ENCODE data around the gene ZHX3. TPM values are rescaled to one million over a fixed set of nuclear protein-coding genes. Genes with fewer than 3 reads are reported as not detected.

The ZHX3 gene
- total and polyA plus RNA-seq, 2 of the 13 experiments (the other 11 are each of a cell fraction or from before 2014, with no cell fraction given), result 8.4 to 11.7 TPM

DNA sequence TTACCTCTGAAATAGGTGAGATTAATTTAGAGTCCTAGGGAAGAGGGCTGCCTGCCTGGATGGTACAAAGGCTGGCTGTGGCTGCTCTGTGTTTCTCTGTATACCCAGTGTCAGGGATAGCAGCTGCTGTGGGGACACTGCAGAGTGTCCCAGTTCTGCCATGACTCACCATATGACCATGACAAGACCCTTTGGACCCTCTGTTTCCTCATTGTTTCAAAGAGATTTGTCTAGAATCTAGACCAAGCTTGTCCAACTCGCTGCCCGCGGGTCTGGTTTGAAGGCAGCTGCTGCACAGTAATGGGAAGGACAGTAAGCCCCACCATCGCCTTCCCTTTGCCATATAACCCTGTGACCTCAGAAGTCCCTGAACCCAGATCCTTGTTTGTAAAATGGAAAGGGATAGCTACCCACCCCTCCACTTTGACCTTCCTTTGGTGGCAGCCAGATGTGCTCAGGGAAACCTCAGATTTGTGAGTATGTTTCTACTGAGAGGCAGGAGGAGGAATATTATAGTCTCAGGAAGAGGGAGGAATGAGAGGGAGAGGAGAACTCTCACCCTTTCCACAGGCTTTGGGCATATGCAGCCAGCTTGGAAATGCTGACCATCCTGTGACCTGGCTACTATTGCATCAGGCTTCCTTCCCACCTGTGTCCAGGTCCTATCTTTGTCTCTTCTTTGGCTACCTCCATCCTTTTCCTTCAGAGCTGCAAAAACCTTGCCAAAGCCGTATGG lies 166.2 kb downstream of the ZHX3 start (continued):
- TF ChIP-seq, protein P1, sequence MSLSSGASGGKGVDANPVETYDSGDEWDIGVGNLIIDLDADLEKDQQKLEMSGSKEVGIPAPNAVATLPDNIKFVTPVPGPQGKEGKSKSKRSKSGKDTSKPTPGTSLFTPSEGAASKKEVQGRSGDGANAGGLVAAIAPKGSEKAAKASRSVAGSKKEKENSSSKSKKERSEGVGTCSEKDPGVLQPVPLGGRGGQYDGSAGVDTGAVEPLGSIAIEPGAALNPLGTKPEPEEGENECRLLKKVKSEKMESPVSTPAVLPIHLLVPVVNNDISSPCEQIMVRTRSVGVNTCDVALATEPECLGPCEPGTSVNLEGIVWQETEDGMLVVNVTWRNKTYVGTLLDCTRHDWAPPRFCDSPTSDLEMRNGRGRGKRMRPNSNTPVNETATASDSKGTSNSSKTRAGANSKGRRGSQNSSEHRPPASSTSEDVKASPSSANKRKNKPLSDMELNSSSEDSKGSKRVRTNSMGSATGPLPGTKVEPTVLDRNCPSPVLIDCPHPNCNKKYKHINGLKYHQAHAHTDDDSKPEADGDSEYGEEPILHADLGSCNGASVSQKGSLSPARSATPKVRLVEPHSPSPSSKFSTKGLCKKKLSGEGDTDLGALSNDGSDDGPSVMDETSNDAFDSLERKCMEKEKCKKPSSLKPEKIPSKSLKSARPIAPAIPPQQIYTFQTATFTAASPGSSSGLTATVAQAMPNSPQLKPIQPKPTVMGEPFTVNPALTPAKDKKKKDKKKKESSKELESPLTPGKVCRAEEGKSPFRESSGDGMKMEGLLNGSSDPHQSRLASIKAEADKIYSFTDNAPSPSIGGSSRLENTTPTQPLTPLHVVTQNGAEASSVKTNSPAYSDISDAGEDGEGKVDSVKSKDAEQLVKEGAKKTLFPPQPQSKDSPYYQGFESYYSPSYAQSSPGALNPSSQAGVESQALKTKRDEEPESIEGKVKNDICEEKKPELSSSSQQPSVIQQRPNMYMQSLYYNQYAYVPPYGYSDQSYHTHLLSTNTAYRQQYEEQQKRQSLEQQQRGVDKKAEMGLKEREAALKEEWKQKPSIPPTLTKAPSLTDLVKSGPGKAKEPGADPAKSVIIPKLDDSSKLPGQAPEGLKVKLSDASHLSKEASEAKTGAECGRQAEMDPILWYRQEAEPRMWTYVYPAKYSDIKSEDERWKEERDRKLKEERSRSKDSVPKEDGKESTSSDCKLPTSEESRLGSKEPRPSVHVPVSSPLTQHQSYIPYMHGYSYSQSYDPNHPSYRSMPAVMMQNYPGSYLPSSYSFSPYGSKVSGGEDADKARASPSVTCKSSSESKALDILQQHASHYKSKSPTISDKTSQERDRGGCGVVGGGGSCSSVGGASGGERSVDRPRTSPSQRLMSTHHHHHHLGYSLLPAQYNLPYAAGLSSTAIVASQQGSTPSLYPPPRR (CRISPR knock-in tag; IDR thresholded peaks at IDR 0.05; ENCODE audit: borderline replicate concordance), result no peak
- TF ChIP-seq, protein P2, sequence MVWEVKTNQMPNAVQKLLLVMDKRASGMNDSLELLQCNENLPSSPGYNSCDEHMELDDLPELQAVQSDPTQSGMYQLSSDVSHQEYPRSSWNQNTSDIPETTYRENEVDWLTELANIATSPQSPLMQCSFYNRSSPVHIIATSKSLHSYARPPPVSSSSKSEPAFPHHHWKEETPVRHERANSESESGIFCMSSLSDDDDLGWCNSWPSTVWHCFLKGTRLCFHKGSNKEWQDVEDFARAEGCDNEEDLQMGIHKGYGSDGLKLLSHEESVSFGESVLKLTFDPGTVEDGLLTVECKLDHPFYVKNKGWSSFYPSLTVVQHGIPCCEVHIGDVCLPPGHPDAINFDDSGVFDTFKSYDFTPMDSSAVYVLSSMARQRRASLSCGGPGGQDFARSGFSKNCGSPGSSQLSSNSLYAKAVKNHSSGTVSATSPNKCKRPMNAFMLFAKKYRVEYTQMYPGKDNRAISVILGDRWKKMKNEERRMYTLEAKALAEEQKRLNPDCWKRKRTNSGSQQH (CRISPR knock-in tag; IDR thresholded peaks at IDR 0.05; ENCODE audit: low read depth), result no peak
- TF ChIP-seq RBM22 (optimal IDR thresholded peaks at IDR 0.05; ENCODE audit: low read length), result no peak
- TF ChIP-seq LCORL (IDR thresholded peaks at IDR 0.05), result no peak
- peak; percentile 22; the same call in 1 of the 2 replicates for TF ChIP-seq LCORL (CRISPR knock-in tag; IDR thresholded peaks at IDR 0.05)
- TF ChIP-seq ZFP62 (CRISPR knock-in tag; IDR thresholded peaks at IDR 0.05), result no peak
- no peak for TF ChIP-seq TAF15 (IDR thresholded peaks at IDR 0.05; ENCODE audit: low read depth, low read length, poor library complexity, severe bottlenecking)
- no peak for TF ChIP-seq ZNF709 (CRISPR knock-in tag; IDR thresholded peaks at IDR 0.05)
- no peak for TF ChIP-seq ZNF460 (CRISPR knock-in tag; IDR thresholded peaks at IDR 0.05; ENCODE audit: borderline replicate concordance)
- TF ChIP-seq RFXANK (CRISPR knock-in tag; IDR thresholded peaks at IDR 0.05), result no peak
- TF ChIP-seq SCMH1 (CRISPR knock-in tag; IDR thresholded peaks at IDR 0.05; ENCODE audit: borderline replicate concordance), result no peak
- TF ChIP-seq NFKBIZ (CRISPR knock-in tag; IDR thresholded peaks at IDR 0.05), result 0 out of 2 replicates have a peak, but pooled peaks have one; percentile 38
- no peak for TF ChIP-seq DNMT3B (CRISPR knock-in tag; conservative IDR thresholded peaks at IDR 0.05)
- no peak for TF ChIP-seq CHD4 (IDR thresholded peaks at IDR 0.05; ENCODE audit: borderline replicate concordance, low read length)
- no peak for TF ChIP-seq AGO2 (optimal IDR thresholded peaks at IDR 0.05; ENCODE audit: low read depth, low read length)
- TF ChIP-seq, protein P3, sequence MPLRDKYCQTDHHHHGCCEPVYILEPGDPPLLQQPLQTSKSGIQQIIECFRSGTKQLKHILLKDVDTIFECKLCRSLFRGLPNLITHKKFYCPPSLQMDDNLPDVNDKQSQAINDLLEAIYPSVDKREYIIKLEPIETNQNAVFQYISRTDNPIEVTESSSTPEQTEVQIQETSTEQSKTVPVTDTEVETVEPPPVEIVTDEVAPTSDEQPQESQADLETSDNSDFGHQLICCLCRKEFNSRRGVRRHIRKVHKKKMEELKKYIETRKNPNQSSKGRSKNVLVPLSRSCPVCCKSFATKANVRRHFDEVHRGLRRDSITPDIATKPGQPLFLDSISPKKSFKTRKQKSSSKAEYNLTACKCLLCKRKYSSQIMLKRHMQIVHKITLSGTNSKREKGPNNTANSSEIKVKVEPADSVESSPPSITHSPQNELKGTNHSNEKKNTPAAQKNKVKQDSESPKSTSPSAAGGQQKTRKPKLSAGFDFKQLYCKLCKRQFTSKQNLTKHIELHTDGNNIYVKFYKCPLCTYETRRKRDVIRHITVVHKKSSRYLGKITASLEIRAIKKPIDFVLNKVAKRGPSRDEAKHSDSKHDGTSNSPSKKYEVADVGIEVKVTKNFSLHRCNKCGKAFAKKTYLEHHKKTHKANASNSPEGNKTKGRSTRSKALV (CRISPR knock-in tag; IDR thresholded peaks at IDR 0.05), result no peak
- TF ChIP-seq, protein P4, sequence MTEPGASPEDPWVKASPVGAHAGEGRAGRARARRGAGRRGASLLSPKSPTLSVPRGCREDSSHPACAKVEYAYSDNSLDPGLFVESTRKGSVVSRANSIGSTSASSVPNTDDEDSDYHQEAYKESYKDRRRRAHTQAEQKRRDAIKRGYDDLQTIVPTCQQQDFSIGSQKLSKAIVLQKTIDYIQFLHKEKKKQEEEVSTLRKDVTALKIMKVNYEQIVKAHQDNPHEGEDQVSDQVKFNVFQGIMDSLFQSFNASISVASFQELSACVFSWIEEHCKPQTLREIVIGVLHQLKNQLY (CRISPR knock-in tag; IDR thresholded peaks at IDR 0.05), result no peak
- TF ChIP-seq GTF3A (CRISPR knock-in tag; conservative IDR thresholded peaks at IDR 0.05), result no peak
- TF ChIP-seq ZC3H4 (CRISPR knock-in tag; IDR thresholded peaks at IDR 0.05; ENCODE audit: borderline replicate concordance), result no peak
- TF ChIP-seq, protein P5, sequence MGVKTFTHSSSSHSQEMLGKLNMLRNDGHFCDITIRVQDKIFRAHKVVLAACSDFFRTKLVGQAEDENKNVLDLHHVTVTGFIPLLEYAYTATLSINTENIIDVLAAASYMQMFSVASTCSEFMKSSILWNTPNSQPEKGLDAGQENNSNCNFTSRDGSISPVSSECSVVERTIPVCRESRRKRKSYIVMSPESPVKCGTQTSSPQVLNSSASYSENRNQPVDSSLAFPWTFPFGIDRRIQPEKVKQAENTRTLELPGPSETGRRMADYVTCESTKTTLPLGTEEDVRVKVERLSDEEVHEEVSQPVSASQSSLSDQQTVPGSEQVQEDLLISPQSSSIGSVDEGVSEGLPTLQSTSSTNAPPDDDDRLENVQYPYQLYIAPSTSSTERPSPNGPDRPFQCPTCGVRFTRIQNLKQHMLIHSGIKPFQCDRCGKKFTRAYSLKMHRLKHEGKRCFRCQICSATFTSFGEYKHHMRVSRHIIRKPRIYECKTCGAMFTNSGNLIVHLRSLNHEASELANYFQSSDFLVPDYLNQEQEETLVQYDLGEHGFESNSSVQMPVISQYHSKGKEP (CRISPR knock-in tag; IDR thresholded peaks at IDR 0.05), result no peak
